Measurements from ENCODE around the gene PTMS.

The PTMS gene

DNA sequence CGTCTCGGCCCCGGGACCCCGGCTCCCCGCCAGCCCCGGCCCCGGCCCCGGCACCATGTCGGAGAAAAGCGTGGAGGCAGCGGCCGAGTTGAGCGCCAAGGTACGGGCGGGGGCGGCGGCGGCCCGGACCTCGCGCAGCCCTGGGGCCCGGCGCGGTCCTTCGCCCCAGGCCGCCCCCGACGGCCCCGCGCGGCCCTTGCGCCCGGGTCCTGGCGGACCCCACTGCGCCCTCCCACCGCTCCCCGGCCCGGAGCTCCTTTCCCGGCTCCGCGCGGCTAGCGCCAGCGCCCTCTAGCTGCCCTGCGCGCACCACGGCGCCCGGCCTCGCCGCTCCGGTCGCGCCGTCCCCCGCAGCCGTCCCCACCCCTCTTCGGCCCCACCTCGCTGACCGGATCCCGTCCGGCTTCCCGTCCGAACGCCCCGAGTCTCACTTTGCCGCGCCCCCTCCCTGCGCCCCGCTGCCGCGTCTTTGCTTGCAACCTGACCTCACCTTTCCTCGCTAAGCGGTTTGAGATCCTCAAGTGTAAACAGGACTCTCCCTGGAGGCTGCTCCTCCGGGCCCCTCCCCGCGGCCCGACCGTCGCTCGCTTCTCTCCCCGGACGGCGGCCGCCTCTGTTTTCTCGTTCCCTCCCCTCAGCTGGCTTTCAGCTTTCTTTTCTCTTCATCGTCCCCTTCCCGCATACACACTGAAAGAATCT lies 637 bp downstream of the PTMS start:
- TF ChIP-seq, protein P1, sequence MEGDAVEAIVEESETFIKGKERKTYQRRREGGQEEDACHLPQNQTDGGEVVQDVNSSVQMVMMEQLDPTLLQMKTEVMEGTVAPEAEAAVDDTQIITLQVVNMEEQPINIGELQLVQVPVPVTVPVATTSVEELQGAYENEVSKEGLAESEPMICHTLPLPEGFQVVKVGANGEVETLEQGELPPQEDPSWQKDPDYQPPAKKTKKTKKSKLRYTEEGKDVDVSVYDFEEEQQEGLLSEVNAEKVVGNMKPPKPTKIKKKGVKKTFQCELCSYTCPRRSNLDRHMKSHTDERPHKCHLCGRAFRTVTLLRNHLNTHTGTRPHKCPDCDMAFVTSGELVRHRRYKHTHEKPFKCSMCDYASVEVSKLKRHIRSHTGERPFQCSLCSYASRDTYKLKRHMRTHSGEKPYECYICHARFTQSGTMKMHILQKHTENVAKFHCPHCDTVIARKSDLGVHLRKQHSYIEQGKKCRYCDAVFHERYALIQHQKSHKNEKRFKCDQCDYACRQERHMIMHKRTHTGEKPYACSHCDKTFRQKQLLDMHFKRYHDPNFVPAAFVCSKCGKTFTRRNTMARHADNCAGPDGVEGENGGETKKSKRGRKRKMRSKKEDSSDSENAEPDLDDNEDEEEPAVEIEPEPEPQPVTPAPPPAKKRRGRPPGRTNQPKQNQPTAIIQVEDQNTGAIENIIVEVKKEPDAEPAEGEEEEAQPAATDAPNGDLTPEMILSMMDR (conservative IDR thresholded peaks at IDR 0.05; ENCODE audit: low read depth), result peak; percentile 68
- ChIA-PET POLR2A (ENCODE audit: low non-redundant PET) (interaction anchor here (0.6 to 1.4 kb wide), 6 partner anchors 11 to 273 kb away, joined by 3 to 11 read pairs (median 3); partner anchors contain the start of genes MLF2 and USP5), CTCF (interaction anchor here (0.6 to 2.5 kb wide), 10 partner anchors 9 to 227 kb away, joined by 3 to 27 read pairs (median 3); partner anchors contain the start of genes CD4 and MLF2)
- DNase-seq (ENCODE audit: low spot score), result peak; percentile 57
- peak overlapping the region; percentile 94 for H3K27ac ChIP-seq

DNA sequence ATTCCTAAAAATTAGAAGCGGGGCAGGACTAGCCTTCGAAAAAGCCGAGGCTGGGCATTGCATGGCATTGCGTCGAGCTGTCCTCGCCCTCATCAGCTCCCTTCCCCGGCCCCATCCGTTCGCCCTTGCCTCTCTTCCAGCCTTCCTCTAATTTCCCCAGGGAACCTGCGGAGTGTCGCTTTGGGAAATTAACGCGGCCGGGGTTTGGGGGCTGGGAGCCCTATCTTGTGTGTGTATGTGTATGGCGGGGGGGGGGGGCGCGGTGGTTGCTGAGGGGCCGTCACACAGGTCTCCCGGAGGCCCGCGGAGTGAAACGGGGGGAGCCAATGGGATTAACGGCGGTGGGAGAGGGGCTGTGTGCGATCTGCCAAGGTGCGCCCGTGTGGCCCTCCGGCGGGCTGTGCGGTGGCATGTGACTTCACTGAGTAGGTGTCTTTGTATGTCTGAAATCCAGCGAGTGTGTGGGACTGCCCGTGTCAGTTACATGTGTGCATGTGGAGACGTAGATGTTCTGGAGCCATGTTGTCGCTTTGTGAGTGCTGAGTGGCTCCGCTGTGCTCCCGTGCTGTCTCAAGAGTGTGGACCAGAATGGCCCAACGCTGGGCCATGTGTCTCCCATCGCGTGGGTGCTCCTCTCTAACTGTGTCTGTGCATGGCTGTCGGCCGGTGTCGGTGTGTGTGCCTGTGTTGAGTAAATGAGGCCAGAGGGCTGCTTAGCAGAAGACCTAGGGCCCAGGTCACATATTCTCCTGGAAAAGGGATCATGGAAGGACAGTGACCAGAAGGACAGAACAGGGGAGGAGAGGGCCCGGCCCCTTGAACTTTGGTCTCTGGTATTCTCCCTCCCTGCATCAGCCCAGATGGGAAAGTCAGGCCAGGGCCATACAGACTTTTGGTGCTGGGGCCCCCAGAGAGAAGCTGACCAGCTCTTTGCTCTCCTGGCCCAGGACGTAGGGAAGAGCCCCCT lies 1.5 kb downstream of the PTMS start:
- ChIA-PET CTCF (interaction anchor here (0.5 to 2.5 kb wide), 7 partner anchors 14 to 227 kb away, joined by 3 to 27 read pairs (median 3); partner anchors contain the start of genes CD4 and MLF2), POLR2A (ENCODE audit: low non-redundant PET) (interaction anchor here (0.6 to 1.4 kb wide), 5 partner anchors 11 to 274 kb away, joined by 3 to 4 read pairs (median 3); partner anchors contain the start of genes MLF2 and USP5)
- TF ChIP-seq, protein P1 (conservative IDR thresholded peaks at IDR 0.05; ENCODE audit: low read depth), result no peak
- no peak for DNase-seq (ENCODE audit: low spot score)
- peak overlapping the region; percentile 94 for H3K27ac ChIP-seq

DNA sequence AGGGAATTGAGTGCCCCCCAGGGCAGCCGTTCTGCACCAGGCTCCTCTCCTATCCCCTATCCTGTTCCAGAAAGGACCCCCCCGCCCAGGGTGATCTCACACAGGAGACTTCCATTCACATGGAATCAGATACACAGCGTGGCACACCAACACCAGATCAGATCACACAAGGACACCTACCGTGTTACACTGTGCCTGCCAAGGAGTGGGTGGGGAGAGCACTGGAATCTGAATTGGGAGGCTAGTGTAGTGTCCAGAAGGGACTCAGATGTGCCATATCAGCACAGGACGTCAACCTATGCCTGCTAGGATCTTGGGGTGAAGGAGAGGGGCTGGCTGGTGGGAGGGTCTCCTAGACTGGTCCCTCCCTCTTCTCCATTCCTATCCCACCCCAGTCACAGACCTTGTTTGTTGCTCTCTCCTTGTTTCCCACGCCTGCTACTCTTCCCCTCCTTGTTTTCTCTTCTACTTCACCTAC lies 2.3 kb downstream of the PTMS start:
- peak overlapping the region; percentile 94 for H3K27ac ChIP-seq
- ChIA-PET CTCF (no interaction called here), POLR2A (ENCODE audit: low non-redundant PET) (no interaction called here)
- no peak for DNase-seq (ENCODE audit: low spot score)
- TF ChIP-seq, protein P1 (conservative IDR thresholded peaks at IDR 0.05; ENCODE audit: low read depth), result no peak

DNA sequence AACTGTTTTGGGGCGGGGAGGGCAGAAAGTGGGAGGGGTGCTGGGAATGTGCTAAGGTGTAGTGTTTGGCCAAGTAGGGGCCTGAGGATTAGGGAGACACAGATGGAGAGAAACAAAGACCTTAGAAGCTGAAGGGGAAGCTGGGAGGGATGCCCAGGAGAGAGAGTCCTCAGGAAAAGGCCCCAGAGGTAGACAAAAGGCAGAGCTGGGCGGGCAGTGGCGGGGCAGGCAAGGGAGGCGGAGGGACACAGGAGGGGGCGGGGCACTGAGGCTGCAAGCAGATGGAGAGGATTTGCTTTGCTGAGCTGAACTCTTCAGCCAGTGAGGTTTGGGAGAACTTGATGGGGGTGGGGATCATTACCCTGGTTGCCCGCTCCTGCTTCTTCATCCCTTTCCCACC lies 2.8 kb downstream of the PTMS start:
- POLR2A ChIA-PET (ENCODE audit: low non-redundant PET), result no interaction called here
- CTCF ChIA-PET, result interaction anchor here (0.7 kb wide), 1 partner anchor 15 kb away, joined by 4 read pairs; no protein-coding TSS in a partner anchor
- TF ChIP-seq, protein P1 (conservative IDR thresholded peaks at IDR 0.05; ENCODE audit: low read depth), result no peak
- H3K27ac ChIP-seq, result peak overlapping the region; percentile 94
- no peak for DNase-seq (ENCODE audit: low spot score)

DNA sequence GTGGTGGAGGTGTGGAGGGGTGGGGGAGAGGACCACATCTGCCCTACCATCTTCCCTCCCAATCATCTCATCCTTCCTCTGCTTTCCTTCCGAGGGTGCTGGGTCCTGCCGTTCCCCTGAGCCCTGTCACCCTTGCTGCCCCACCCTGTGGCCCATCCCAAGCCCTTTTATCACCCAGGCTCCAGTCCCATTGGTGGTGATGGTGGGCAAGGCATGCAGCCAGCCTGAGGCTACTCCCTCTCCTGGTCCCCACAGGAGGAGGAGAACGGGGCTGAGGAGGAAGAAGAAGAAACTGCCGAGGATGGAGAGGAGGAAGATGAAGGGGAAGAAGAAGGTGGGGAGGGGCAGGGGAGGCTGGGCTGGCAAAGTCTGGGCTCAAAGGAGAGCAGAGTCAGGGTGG lies 3.5 kb downstream of the PTMS start:
- CTCF ChIA-PET, result interaction anchor here (0.5 to 0.7 kb wide), 2 partner anchors 16 to 84 kb away, joined by 3 to 4 read pairs; no protein-coding TSS in a partner anchor
- TF ChIP-seq, protein P1 (conservative IDR thresholded peaks at IDR 0.05; ENCODE audit: low read depth), result no peak
- H3K27ac ChIP-seq, result peak overlapping the region; percentile 94
- DNase-seq (ENCODE audit: low spot score), result no peak
- POLR2A ChIA-PET (ENCODE audit: low non-redundant PET), result no interaction called here

DNA sequence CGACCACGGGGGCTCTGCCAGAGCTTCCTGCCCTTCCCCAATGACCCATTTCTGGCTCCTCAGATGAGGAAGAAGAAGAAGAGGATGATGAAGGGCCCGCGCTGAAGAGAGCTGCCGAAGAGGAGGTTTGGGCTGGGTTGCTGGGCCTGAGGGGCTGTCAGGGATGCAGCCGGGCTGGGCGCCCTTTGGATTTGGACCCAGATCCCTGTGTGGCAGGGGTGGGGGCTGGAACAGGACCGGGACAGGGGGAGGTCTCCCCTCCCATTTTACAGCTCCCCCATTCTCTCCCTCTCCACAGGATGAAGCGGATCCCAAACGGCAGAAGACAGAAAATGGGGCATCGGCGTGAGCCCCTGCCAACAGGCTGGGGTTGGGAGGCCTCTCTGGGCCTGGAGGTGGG lies 3.9 kb downstream of the PTMS start:
- TF ChIP-seq, protein P1 (conservative IDR thresholded peaks at IDR 0.05; ENCODE audit: low read depth), result no peak
- ChIA-PET CTCF (interaction anchor here (0.5 kb wide), 1 partner anchor 84 kb away, joined by 3 read pairs; no protein-coding TSS in a partner anchor), POLR2A (ENCODE audit: low non-redundant PET) (no interaction called here)
- H3K27ac ChIP-seq, result peak overlapping the region; percentile 94
- DNase-seq (ENCODE audit: low spot score), result no peak
